GM23248 (cell line): ENCODE results near the gene GAGE12J. TPM values are rescaled to one million over a fixed set of nuclear protein-coding genes. Genes with fewer than 3 reads are reported as not detected.
"Not testable (repeated sequence)": the region's sequence is repeated elsewhere in the genome, so short reads cannot be mapped to it uniquely, and the experiment has no call there.

Source experiments
- DNase-seq: peaks from one replicate; pipeline ENCODE4 v3.0.0-alpha.2; 2015
- H2AFZ ChIP-seq: fragments of 200-600 bp; sonication (generic); 2 replicates; pipeline ENCODE4 v1.6.1; 2016; ENCODE audit warnings: antibody characterized with exemption
- H3F3A ChIP-seq: fragments of 200-600 bp; sonication (generic); 2 replicates; pipeline ENCODE4 v1.6.1; 2016; ENCODE audit warnings: mild to moderate bottlenecking, antibody characterized with exemption, mixed run types; ENCODE audit not compliant: insufficient read depth
- H3K27ac ChIP-seq: fragments of 200-600 bp; sonication (generic); 2 replicates; pipeline ENCODE4 v1.5.1; 2016; ENCODE audit warnings: mild to moderate bottlenecking
- H3K27me3 ChIP-seq: fragments of 200-600 bp; sonication (generic); replicated peaks from 2 replicates; pipeline ENCODE4 v1.6.1; 2016; ENCODE audit warnings: mild to moderate bottlenecking; ENCODE audit not compliant: insufficient read depth
- H3K36me3 ChIP-seq: fragments of 200-600 bp; sonication (generic); 2 replicates; pipeline ENCODE4 v1.6.1; 2016; ENCODE audit warnings: low read depth, mild to moderate bottlenecking
- H3K4me1 ChIP-seq: fragments of 200-600 bp; sonication (generic); 2 replicates; pipeline ENCODE4 v1.6.1; 2016; ENCODE audit warnings: mild to moderate bottlenecking; ENCODE audit not compliant: insufficient read depth
- H3K4me2 ChIP-seq: fragments of 200-600 bp; sonication (generic); one replicate; pipeline ENCODE4 v1.6.1; 2016; ENCODE audit warnings: mild to moderate bottlenecking; ENCODE audit not compliant: unreplicated experiment
- H3K4me3 ChIP-seq: fragments of 200-600 bp; sonication (generic); 2 replicates; pipeline ENCODE4 v1.5.1; 2016; ENCODE audit warnings: mild to moderate bottlenecking
- H3K79me2 ChIP-seq: fragments of 200-600 bp; sonication (generic); 2 replicates; pipeline ENCODE4 v1.6.1; 2016; ENCODE audit warnings: mild to moderate bottlenecking; ENCODE audit not compliant: insufficient read depth
- H3K9ac ChIP-seq: fragments of 200-600 bp; sonication (generic); 2 replicates; pipeline ENCODE4 v1.6.1; 2016; ENCODE audit warnings: mild to moderate bottlenecking
- H3K9me2 ChIP-seq: fragments of 200-600 bp; sonication (generic); 2 replicates; pipeline ENCODE4 v1.6.1; 2016; ENCODE audit warnings: mixed run types, mild to moderate bottlenecking, moderate library complexity; ENCODE audit not compliant: insufficient read depth
- H3K9me3 ChIP-seq: fragments of 200-600 bp; sonication (generic); one replicate; pipeline ENCODE4 v1.6.1; 2017; ENCODE audit warnings: low read depth
- H4K20me1 ChIP-seq: fragments of 200-600 bp; sonication (generic); 2 replicates; pipeline ENCODE4 v1.6.0; 2016; ENCODE audit not compliant: insufficient read depth
- EZH2 ChIP-seq: fragments of 200-600 bp; sonication (generic); IDR thresholded peaks from 2 replicates; pipeline ENCODE4 v1.6.1; 2018; ENCODE audit warnings: antibody characterized with exemption, mild to moderate bottlenecking; ENCODE audit not compliant: insufficient read depth, poor library complexity, severe bottlenecking
- EZH2phosphoT487 ChIP-seq: fragments of 200-600 bp; sonication (generic); IDR thresholded peaks from 2 replicates; pipeline ENCODE4 v1.6.1; 2018; ENCODE audit warnings: antibody characterized with exemption, moderate library complexity, mild to moderate bottlenecking, low read depth; ENCODE audit not compliant: insufficient read depth
- WGBS, 2 experiments: methylation state at CpG; one replicate each; pipeline ENCODE4 v1.1.6; 2015 to 2017; ENCODE audit warnings: low lambda C conversion rate in 2 of 2, low coverage in 1 of 2; ENCODE audit errors: missing lambda C conversion rate in 2 of 2; 5-methylcytosine and 5-hydroxymethylcytosine counted together
- in situ Hi-C: fragments of 300-500 bp; cut with MboI; formaldehyde crosslinking; loops from 2 replicates; pipeline ENCODE4 v1.15.0; 2020
- polyA plus RNA-seq: library from polyadenylated mRNA; unstranded; fragments of >200 nt; fragmentation: Nextera tagmentation; extraction: Ambion mirVana; gene quantifications from 2 replicates; pipeline ENCODE4 v1.2.1, GENCODE V29; 2016
- total RNA-seq: library from RNA; depleted of rRNA; stranded (reverse); fragments of >200 nt; shearing (Covaris generic); gene quantifications from 2 replicates; pipeline ENCODE4 v1.2.3, GENCODE V29; 2014; rRNA removed

Gene GAGE12J
- total RNA-seq (not detected in 2 replicates), polyA plus RNA-seq (not detected in 2 replicates)

- H3F3A ChIP-seq, H3K9me2 ChIP-seq, H3K27ac ChIP-seq, H2AFZ ChIP-seq, H3K4me3 ChIP-seq, H3K4me2 ChIP-seq, H3K4me1 ChIP-seq, in situ Hi-C loops, H3K79me2 ChIP-seq, H3K9me3 ChIP-seq, H3K9ac ChIP-seq, H4K20me1 ChIP-seq, DNase-seq, H3K36me3 ChIP-seq, H3K27me3 ChIP-seq: not testable (repeated sequence)
- 71 to 85% methylated on average over 3 to 8 of the region's 16 CpGs for WGBS, 2 experiments
Observed at GRCh38 chrX:49321737-49322136, at the start of gene GAGE12J. Gene GAGE12J (plus strand): TSS chrX:49322037. CDS start chrX:49323194, 1,157 bp downstream.

- Histone ChIP-seq H4K20me1 (no peaks in the 10 kb centered on the region), H3K9me2 (no peaks in the 10 kb centered on the region), H3K9me3 (no peaks in the 10 kb centered on the region), H3K9ac (no peak overlapping the region), H3K27me3 (no peaks in the 10 kb centered on the region), H3K79me2 (peaks cover 36% of the 10 kb centered on the region), H3K4me3 (no peak overlapping the region), H3K4me2 (no peak overlapping the region), H3K4me1 (peaks cover 6% of the 10 kb centered on the region; the same call in 1 of the 2 replicates), H2AFZ (no peak overlapping the region), H3K36me3 (no peaks in the 10 kb centered on the region), H3F3A (no peaks in the 10 kb centered on the region), H3K27ac (no peak overlapping the region)
- DNase-seq = no peak
- in situ Hi-C loops = no loop called here
- TF ChIP-seq EZH2phosphoT487 (no peak), EZH2 (no peak)
- 53 to 56% methylated on average over 6 of the region's 6 CpGs for WGBS, 2 experiments
Observed at GRCh38 chrX:49272421-49272820, 49.4 kb upstream of the GAGE12J start.

- 73 to 77% methylated on average over 8 of the region's 8 CpGs for WGBS, 2 experiments
- H3F3A ChIP-seq = no peaks in the 10 kb centered on the region
- no peaks in the 10 kb centered on the region for H3K9me3 ChIP-seq
- no peaks in the 10 kb centered on the region for H3K27me3 ChIP-seq
- in situ Hi-C loops = no loop called here
- H3K4me3 ChIP-seq = no peak overlapping the region
- no peak for TF ChIP-seq EZH2
- TF ChIP-seq EZH2phosphoT487 = no peak
- H3K79me2 ChIP-seq = peaks cover 36% of the 10 kb centered on the region
- no peaks in the 10 kb centered on the region for H3K9me2 ChIP-seq
- no peak for DNase-seq
- no peaks in the 10 kb centered on the region for H3K36me3 ChIP-seq
- no peak overlapping the region for H3K9ac ChIP-seq
- no peak overlapping the region for H3K4me2 ChIP-seq
- H3K27ac ChIP-seq = no peak overlapping the region
- H4K20me1 ChIP-seq = no peaks in the 10 kb centered on the region
- H3K4me1 ChIP-seq = peaks cover 6% of the 10 kb centered on the region; the same call in 1 of the 2 replicates
- H2AFZ ChIP-seq = no peak overlapping the region
Observed at GRCh38 chrX:49273181-49273727, 48.6 kb upstream of the GAGE12J start.

- Histone ChIP-seq H3K79me2 (peaks cover 25% of the 10 kb centered on the region), H2AFZ (no peak overlapping the region), H3K9me3 (no peaks in the 10 kb centered on the region), H3K4me1 (no peaks in the 10 kb centered on the region), H4K20me1 (no peaks in the 10 kb centered on the region), H3K9me2 (no peaks in the 10 kb centered on the region), H3K4me2 (no peak overlapping the region), H3K27ac (no peak overlapping the region), H3K36me3 (no peaks in the 10 kb centered on the region), H3K27me3 (no peaks in the 10 kb centered on the region), H3F3A (no peaks in the 10 kb centered on the region), H3K4me3 (no peak overlapping the region), H3K9ac (no peak overlapping the region)
- in situ Hi-C loops = no loop called here
- DNase-seq = no peak
- TF ChIP-seq EZH2phosphoT487 = no peak
- TF ChIP-seq EZH2 = no peak
- WGBS, 2 experiments = 69 to 87% methylated on average over 1 of the region's 1 CpG
Observed at GRCh38 chrX:49276207-49276606, 45.6 kb upstream of the GAGE12J start.
